HG03469 (cell line): ENCODE data around the gene VSIG1.
A peak's percentile ranks its signal among the peaks of the same experiment; 100 is the strongest.

Source experiments
- ATAC-seq: cut with Tn5 transposase; IDR thresholded peaks from one replicate; pipeline ENCODE4 v1.9.1; 2021; ENCODE audit warnings: mild to moderate bottlenecking, moderate library complexity, moderate number of reproducible peaks; ENCODE audit not compliant: unreplicated experiment

Gene VSIG1

GRCh38 chrX:108044554-108045256 is at the start of gene VSIG1:
TSS of gene VSIG1 (plus strand) at chrX:108045065. CDS start at chrX:108045131, 66 bp downstream.
- ATAC-seq = no peak

- ATAC-seq = no peak
Measured at GRCh38 chrX:107996124-107996523, 48.7 kb upstream of the VSIG1 start.

- no peak for ATAC-seq
Measured at GRCh38 chrX:108000751-108001150, 44.1 kb upstream of the VSIG1 start.

GRCh38 chrX:108001218-108001814 is 43.5 kb upstream of the VSIG1 start:
- peak; percentile 52 for ATAC-seq

GRCh38 chrX:108018656-108019381 is 26.0 kb upstream of the VSIG1 start:
- ATAC-seq = no peak

- ATAC-seq = no peak
Measured at GRCh38 chrX:108019382-108019875, 25.4 kb upstream of the VSIG1 start.

GRCh38 chrX:108020631-108021030 is 24.2 kb upstream of the VSIG1 start:
- ATAC-seq = no peak

- no peak for ATAC-seq
Measured at GRCh38 chrX:108022491-108023089, 22.3 kb upstream of the VSIG1 start.

- no peak for ATAC-seq
Measured at GRCh38 chrX:108025376-108025775, 19.5 kb upstream of the VSIG1 start.

- no peak for ATAC-seq
Measured at GRCh38 chrX:108025954-108026600, 18.8 kb upstream of the VSIG1 start.

- ATAC-seq = no peak
Measured at GRCh38 chrX:108028854-108029253, 16.0 kb upstream of the VSIG1 start.

- peak; percentile 71 for ATAC-seq
Measured at GRCh38 chrX:108029928-108030711, 14.7 kb upstream of the VSIG1 start.

- ATAC-seq = no peak
Measured at GRCh38 chrX:108032944-108033343, 11.9 kb upstream of the VSIG1 start.

GRCh38 chrX:108033890-108034289 is 11.0 kb upstream of the VSIG1 start:
- ATAC-seq = no peak

GRCh38 chrX:108034725-108035124 is 10.1 kb upstream of the VSIG1 start:
- ATAC-seq = no peak

- ATAC-seq = no peak
Measured at GRCh38 chrX:108036298-108036973, 8.4 kb upstream of the VSIG1 start.

GRCh38 chrX:108049649-108050048 is 4.8 kb downstream of the VSIG1 start:
- ATAC-seq = no peak

- ATAC-seq = no peak
Measured at GRCh38 chrX:108053218-108053617, 8.4 kb downstream of the VSIG1 start.

- no peak for ATAC-seq
Measured at GRCh38 chrX:108055546-108055945, 10.7 kb downstream of the VSIG1 start.

- ATAC-seq = no peak
Measured at GRCh38 chrX:108059801-108060200, 14.9 kb downstream of the VSIG1 start.
